SK-N-SH (cell line): Measurements from ENCODE around the gene GALR2. TPM values are rescaled to one million over a fixed set of nuclear protein-coding genes. Genes with fewer than 3 reads are reported as not detected.

Experiments used
- CTCF ChIA-PET: fragments of 300-600, 350-600 bp; formaldehyde crosslinking; extraction: SDS; loops from one replicate; lab custom pipeline; 2021; lab: Yijun Ruan, JAX
- POLR2A ChIA-PET: fragments of 350-600 bp; sonication (Branson Sonifier 250); formaldehyde crosslinking; extraction: SDS; loops from one replicate; lab custom pipeline; 2020; ENCODE audit warnings: antibody characterized with exemption, inconsistent platforms; lab: Yijun Ruan, JAX
- DNase-seq: peaks from one replicate; pipeline ENCODE4 v3.0.0; 2012
- H2AFZ ChIP-seq: fragments of 200-600 bp; sonication (generic); 2 replicates; pipeline ENCODE4 v1.8.1; 2016; ENCODE audit warnings: antibody characterized with exemption, mild to moderate bottlenecking, low read depth
- H3F3A ChIP-seq: fragments of 200-600 bp; sonication (generic); replicated peaks from 2 replicates; pipeline ENCODE3; 2016; ENCODE audit warnings: antibody characterized with exemption, mild to moderate bottlenecking; ENCODE audit not compliant: insufficient read depth
- H3K27ac ChIP-seq, 2 experiments: fragments of 200-500 bp in 1 of 2; fragments of 200-600 bp in 1 of 2; sonication (Bioruptor generic) in 1 of 2; sonication (generic), shearing (Covaris generic) in 1 of 2; 2 replicates each; pipeline versions ENCODE4 v1.5.1 to v1.6.1; 2014 to 2016; ENCODE audit warnings: low read depth in 2 of 2, inconsistent platforms in 1 of 2, low read length in 1 of 2, mild to moderate bottlenecking in 1 of 2, mixed read lengths in 1 of 2
- H3K27me3 ChIP-seq: fragments of 200-600 bp; sonication (generic), shearing (Covaris generic); 2 replicates; pipeline ENCODE4 v1.6.1; 2016; ENCODE audit warnings: mixed run types; ENCODE audit not compliant: insufficient read depth
- H3K36me3 ChIP-seq, 2 experiments: fragments of 200-500 bp in 1 of 2; fragments of 200-600 bp in 1 of 2; sonication (Bioruptor generic) in 1 of 2; sonication (generic) in 1 of 2; replicated peaks in 1 of 2; 2 replicates each; pipeline versions ENCODE3 to v1.5.1; 2014 to 2016; ENCODE audit warnings: low read length in 1 of 2, mild to moderate bottlenecking in 1 of 2; ENCODE audit not compliant: insufficient read depth in 2 of 2, control insufficient read depth in 1 of 2
- H3K4me1 ChIP-seq, 2 experiments: fragments of 200-500 bp in 1 of 2; fragments of 200-600 bp in 1 of 2; sonication (Bioruptor generic) in 1 of 2; sonication (generic), shearing (Covaris generic) in 1 of 2; 2 replicates each; pipeline versions ENCODE4 v1.5.1 to v1.6.1; 2014 to 2016; ENCODE audit warnings: low read depth in 1 of 2, low read length in 1 of 2, mixed run types in 1 of 2; ENCODE audit not compliant: insufficient read depth in 2 of 2, control insufficient read depth in 1 of 2
- H3K4me2 ChIP-seq: fragments of 200-600 bp; sonication (generic), shearing (Covaris generic); 2 replicates; pipeline ENCODE4 v1.6.1; 2017; ENCODE audit warnings: mixed run types
- H3K4me3 ChIP-seq, 2 experiments: fragments of 200-500 bp in 1 of 2; fragments of 200-600 bp in 1 of 2; sonication (Bioruptor generic) in 1 of 2; sonication (generic), shearing (Covaris generic) in 1 of 2; 2 replicates each; pipeline versions ENCODE4 v1.5.1 to v1.8.1; 2014 to 2016; ENCODE audit warnings: low read depth in 2 of 2, inconsistent platforms in 1 of 2, low read length in 1 of 2, mild to moderate bottlenecking in 1 of 2, mixed read lengths in 1 of 2, moderate library complexity in 1 of 2
- H3K79me2 ChIP-seq: fragments of 200-600 bp; sonication (generic); 2 replicates; pipeline ENCODE4 v1.8.1; 2017; ENCODE audit warnings: mild to moderate bottlenecking; ENCODE audit not compliant: insufficient read depth
- H3K9ac ChIP-seq: fragments of 200-600 bp; sonication (generic); 2 replicates; pipeline ENCODE4 v1.6.1; 2017; ENCODE audit warnings: mixed run types
- H3K9me2 ChIP-seq: fragments of 200-600 bp; sonication (generic); 2 replicates; pipeline ENCODE4 v1.6.1; 2017; ENCODE audit warnings: mixed run types
- H3K9me3 ChIP-seq: fragments of 200-600 bp; sonication (generic); 2 replicates; pipeline ENCODE4 v1.6.1; 2017; ENCODE audit warnings: mixed run types, mild to moderate bottlenecking, moderate library complexity
- H4K20me1 ChIP-seq: fragments of 200-600 bp; sonication (generic); 2 replicates; pipeline ENCODE4 v1.6.1; 2017; ENCODE audit warnings: mild to moderate bottlenecking, mixed run types; ENCODE audit not compliant: insufficient read depth
- ELF1 ChIP-seq: IDR thresholded peaks from 2 replicates; pipeline ENCODE4 v1.4.0; 2012
- EP300 ChIP-seq, 2 experiments: IDR thresholded peaks; 2 replicates each; pipeline versions ENCODE4 v1.4.0 to v1.6.1; 2012; ENCODE audit warnings: borderline replicate concordance in 1 of 2, low read depth in 1 of 2, low read length in 1 of 2
- EZH2phosphoT487 ChIP-seq: fragments of 200-600 bp; sonication (generic); IDR thresholded peaks from 2 replicates; pipeline ENCODE4 v1.6.1; 2017; ENCODE audit warnings: low read depth, mixed run types, mild to moderate bottlenecking, antibody characterized with exemption, moderate library complexity, borderline replicate concordance
- FOXJ3 ChIP-seq: sonication (generic); formaldehyde crosslinking; IDR thresholded peaks from 2 replicates; pipeline ENCODE4 v1.5.1; 2020; ENCODE audit warnings: mild to moderate bottlenecking, missing genetic modification reagents
- FOXM1 ChIP-seq: IDR thresholded peaks from 2 replicates; pipeline ENCODE4 v1.4.0; 2012; ENCODE audit warnings: low read depth, mild to moderate bottlenecking
- JUND ChIP-seq: IDR thresholded peaks from 2 replicates; pipeline ENCODE4 v1.4.0; 2012
- MXI1 ChIP-seq: IDR thresholded peaks from 2 replicates; pipeline ENCODE4 v1.6.1; 2012; ENCODE audit warnings: mild to moderate bottlenecking, low read depth, low read length, improper control_type of control experiment
- NFIC ChIP-seq: IDR thresholded peaks from 2 replicates; pipeline ENCODE4 v1.4.0; 2012; ENCODE audit warnings: borderline replicate concordance
- RAD21 ChIP-seq: IDR thresholded peaks from 2 replicates; pipeline ENCODE4 v1.6.1; 2012; ENCODE audit warnings: mild to moderate bottlenecking, low read length
- RCOR1 ChIP-seq: fragments of 150-350 bp; IDR thresholded peaks from 2 replicates; pipeline ENCODE4 v1.6.1; 2017; ENCODE audit warnings: antibody characterized with exemption, low read length
- RXRA ChIP-seq: IDR thresholded peaks from 2 replicates; pipeline ENCODE4 v1.4.0; 2012; ENCODE audit warnings: low read depth, mild to moderate bottlenecking, borderline replicate concordance
- SIN3A ChIP-seq: IDR thresholded peaks from 2 replicates; pipeline ENCODE4 v1.6.1; 2012; ENCODE audit warnings: low read depth, mild to moderate bottlenecking, low read length, moderate library complexity, borderline replicate concordance
- SMC3 ChIP-seq: IDR thresholded peaks from 2 replicates; pipeline ENCODE4 v1.6.1; 2012; ENCODE audit warnings: low read depth, low read length, improper control_type of control experiment
- TEAD4 ChIP-seq: IDR thresholded peaks from 2 replicates; pipeline ENCODE4 v1.4.0; 2012; ENCODE audit warnings: mild to moderate bottlenecking, borderline replicate concordance; ENCODE audit not compliant: insufficient read depth
- YY1 ChIP-seq: IDR thresholded peaks from 2 replicates; pipeline ENCODE4 v1.4.0; 2012; ENCODE audit warnings: low read depth, mild to moderate bottlenecking
- WGBS: methylation state at CpG from one replicate; pipeline ENCODE4 v1.1.6; 2017; ENCODE audit warnings: low lambda C conversion rate; 5-methylcytosine and 5-hydroxymethylcytosine counted together
- polyA plus RNA-seq, 3 experiments: library from polyadenylated mRNA; depleted of rRNA; stranded (reverse); fragments of >200 nt; gene quantifications; 2 replicates each; pipeline ENCODE4 v1.2.3, GENCODE V29; 2012
- TF ChIP-seq, protein P1 (sequence below): IDR thresholded peaks from 2 replicates; pipeline ENCODE4 v1.6.1; 2012; ENCODE audit warnings: mild to moderate bottlenecking, low read depth, low read length, moderate library complexity
- TF ChIP-seq, protein P2 (sequence below): IDR thresholded peaks from 2 replicates; pipeline ENCODE4 v1.4.0; 2012; ENCODE audit warnings: low read depth
- TF ChIP-seq, protein P3 (sequence below): fragments of 150-350 bp; IDR thresholded peaks from 2 replicates; pipeline ENCODE4 v1.6.1; 2016; ENCODE audit warnings: mild to moderate bottlenecking, low read depth, low read length
- TF ChIP-seq, protein P4 (sequence below): IDR thresholded peaks from 2 replicates; pipeline ENCODE4; 2012

Gene GALR2
- polyA plus RNA-seq, 1 of the 3 experiments (the other 2 are of a cell fraction), result 0.05 TPM

DNA sequence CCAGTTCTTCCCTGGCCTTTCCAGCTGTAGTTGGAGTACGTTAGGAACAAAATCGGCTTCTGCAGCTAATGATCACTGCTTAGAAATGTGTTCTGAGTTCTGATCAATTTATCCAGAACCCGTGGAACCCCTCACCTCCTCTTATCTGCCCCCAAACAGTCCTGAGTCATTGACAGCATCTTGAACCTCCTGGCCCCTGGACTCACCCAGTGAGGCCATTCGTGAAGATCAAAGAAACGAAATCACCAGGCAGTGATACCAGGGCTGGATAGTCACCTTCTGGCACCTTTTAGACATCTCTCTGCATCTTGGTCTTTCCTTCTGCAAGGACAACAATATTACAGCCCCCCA lies 46.1 kb downstream of the GALR2 start (continued):
- TF ChIP-seq, protein P1, sequence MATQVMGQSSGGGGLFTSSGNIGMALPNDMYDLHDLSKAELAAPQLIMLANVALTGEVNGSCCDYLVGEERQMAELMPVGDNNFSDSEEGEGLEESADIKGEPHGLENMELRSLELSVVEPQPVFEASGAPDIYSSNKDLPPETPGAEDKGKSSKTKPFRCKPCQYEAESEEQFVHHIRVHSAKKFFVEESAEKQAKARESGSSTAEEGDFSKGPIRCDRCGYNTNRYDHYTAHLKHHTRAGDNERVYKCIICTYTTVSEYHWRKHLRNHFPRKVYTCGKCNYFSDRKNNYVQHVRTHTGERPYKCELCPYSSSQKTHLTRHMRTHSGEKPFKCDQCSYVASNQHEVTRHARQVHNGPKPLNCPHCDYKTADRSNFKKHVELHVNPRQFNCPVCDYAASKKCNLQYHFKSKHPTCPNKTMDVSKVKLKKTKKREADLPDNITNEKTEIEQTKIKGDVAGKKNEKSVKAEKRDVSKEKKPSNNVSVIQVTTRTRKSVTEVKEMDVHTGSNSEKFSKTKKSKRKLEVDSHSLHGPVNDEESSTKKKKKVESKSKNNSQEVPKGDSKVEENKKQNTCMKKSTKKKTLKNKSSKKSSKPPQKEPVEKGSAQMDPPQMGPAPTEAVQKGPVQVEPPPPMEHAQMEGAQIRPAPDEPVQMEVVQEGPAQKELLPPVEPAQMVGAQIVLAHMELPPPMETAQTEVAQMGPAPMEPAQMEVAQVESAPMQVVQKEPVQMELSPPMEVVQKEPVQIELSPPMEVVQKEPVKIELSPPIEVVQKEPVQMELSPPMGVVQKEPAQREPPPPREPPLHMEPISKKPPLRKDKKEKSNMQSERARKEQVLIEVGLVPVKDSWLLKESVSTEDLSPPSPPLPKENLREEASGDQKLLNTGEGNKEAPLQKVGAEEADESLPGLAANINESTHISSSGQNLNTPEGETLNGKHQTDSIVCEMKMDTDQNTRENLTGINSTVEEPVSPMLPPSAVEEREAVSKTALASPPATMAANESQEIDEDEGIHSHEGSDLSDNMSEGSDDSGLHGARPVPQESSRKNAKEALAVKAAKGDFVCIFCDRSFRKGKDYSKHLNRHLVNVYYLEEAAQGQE, result no peak
- TF ChIP-seq RXRA (no peak), FOXM1 (no peak)
- TF ChIP-seq, protein P2, sequence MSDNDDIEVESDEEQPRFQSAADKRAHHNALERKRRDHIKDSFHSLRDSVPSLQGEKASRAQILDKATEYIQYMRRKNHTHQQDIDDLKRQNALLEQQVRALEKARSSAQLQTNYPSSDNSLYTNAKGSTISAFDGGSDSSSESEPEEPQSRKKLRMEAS, result no peak
- TF ChIP-seq, protein P3, sequence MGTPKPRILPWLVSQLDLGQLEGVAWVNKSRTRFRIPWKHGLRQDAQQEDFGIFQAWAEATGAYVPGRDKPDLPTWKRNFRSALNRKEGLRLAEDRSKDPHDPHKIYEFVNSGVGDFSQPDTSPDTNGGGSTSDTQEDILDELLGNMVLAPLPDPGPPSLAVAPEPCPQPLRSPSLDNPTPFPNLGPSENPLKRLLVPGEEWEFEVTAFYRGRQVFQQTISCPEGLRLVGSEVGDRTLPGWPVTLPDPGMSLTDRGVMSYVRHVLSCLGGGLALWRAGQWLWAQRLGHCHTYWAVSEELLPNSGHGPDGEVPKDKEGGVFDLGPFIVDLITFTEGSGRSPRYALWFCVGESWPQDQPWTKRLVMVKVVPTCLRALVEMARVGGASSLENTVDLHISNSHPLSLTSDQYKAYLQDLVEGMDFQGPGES, result no peak
- TF ChIP-seq, all 33 proteins: peak for 0

DNA sequence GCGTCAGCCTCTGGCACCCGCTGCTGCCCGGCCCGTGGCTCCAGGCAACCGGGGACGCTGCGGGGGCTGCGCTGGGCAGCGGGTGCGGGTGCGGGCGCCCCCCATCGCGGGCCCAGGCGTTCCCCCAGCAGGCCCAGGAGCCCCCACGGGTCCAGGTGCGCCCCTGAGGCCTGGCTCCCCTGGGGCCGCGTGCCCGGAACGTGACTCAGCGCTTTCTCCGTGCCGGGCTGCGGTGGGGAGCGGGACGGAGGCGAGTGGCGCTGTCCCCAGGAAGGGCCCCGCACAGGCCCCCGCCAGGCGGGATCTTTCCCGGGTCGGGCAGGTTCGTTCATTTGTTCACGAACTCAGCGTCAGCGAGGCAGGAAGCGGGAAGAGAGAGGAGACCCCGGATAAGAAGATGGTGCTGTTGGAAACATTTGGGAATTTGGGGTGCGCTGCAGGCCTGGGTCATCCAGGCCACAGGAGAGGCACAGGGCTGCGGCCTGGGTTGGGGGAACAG lies 47.4 kb downstream of the GALR2 start:
- WGBS, result 90% methylated on average over 39 of the region's 42 CpGs
- DNase-seq, result no peak
- Histone ChIP-seq H3K4me2 (no peak overlapping the region), H3K9ac (no peak overlapping the region), H3K4me3 (no peak overlapping the region), H3K9me3 (no peaks in the 10 kb centered on the region), H3K27me3 (no peaks in the 10 kb centered on the region), H3F3A (no peaks in the 10 kb centered on the region), H3K4me1 (no peaks in the 10 kb centered on the region; a peak in 1 of 4 replicates), H3K9me2 (no peaks in the 10 kb centered on the region), H3K36me3 (no peaks in the 10 kb centered on the region), H4K20me1 (no peaks in the 10 kb centered on the region), H2AFZ (peak overlapping the region; percentile 60; the same call in 1 of the 2 replicates), H3K79me2 (no peaks in the 10 kb centered on the region), H3K27ac (no peak overlapping the region)
- ChIA-PET POLR2A (no interaction called here), CTCF (interaction anchor here (0.5 to 18.8 kb wide), 45 partner anchors 10 to 385 kb away, joined by 3 to 332 read pairs (median 5); partner anchors contain the start of genes CDK3, EXOC7, FOXJ1 and PRPSAP1)
- no peak for TF ChIP-seq NFIC
- TF ChIP-seq, protein P1, result no peak
- TF ChIP-seq, protein P4, sequence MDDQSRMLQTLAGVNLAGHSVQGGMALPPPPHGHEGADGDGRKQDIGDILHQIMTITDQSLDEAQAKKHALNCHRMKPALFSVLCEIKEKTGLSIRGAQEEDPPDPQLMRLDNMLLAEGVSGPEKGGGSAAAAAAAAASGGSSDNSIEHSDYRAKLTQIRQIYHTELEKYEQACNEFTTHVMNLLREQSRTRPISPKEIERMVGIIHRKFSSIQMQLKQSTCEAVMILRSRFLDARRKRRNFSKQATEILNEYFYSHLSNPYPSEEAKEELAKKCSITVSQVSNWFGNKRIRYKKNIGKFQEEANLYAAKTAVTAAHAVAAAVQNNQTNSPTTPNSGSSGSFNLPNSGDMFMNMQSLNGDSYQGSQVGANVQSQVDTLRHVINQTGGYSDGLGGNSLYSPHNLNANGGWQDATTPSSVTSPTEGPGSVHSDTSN, result no peak
- no peak for TF ChIP-seq EZH2phosphoT487
- TF ChIP-seq TEAD4, result no peak
- no peak for TF ChIP-seq MXI1
- no peak for TF ChIP-seq FOXJ3 (CRISPR knock-in tag)
- no peak for TF ChIP-seq RAD21
- no peak for TF ChIP-seq FOXM1
- no peak for TF ChIP-seq RCOR1
- TF ChIP-seq, protein P2, result no peak
- TF ChIP-seq, protein P3, result no peak
- no peak for TF ChIP-seq RXRA
- TF ChIP-seq ELF1, result no peak
- no peak for TF ChIP-seq YY1
- no peak for TF ChIP-seq JUND
- TF ChIP-seq SIN3A, result no peak
- no peak for TF ChIP-seq SMC3
- no peak for TF ChIP-seq EP300 (IDR thresholded peaks at IDR 0.05; ENCODE audit: borderline replicate concordance in 1 of 2, low read depth in 1 of 2, low read length in 1 of 2)
